Gastrocnemius medialis (tissue), 4 donors: Measurements from ENCODE around the gene SPEM1.

ENCODE experiments used
- POLR2A ChIP-seq, 2 donors: fragments of 450-650 bp; IDR thresholded peaks; one replicate each; pipeline ENCODE4 v1.6.1; 2017; ENCODE audit warnings: antibody characterized with exemption in 2 of 2, mild to moderate bottlenecking in 2 of 2, moderate library complexity in 2 of 2
- TF ChIP-seq, protein P1 (sequence below), 5 experiments: fragments of 450-650 bp in 3 of 5; fragments of 200-600 bp in 2 of 5; sonication (generic) in 2 of 5; IDR thresholded peaks in 4 of 5; conservative IDR thresholded peaks in 1 of 5; 1 replicate in 4 of 5; 2 replicates in 1 of 5; pipeline ENCODE4 v1.5.1; 2016 to 2019; ENCODE audit warnings: antibody characterized with exemption in 5 of 5, mild to moderate bottlenecking in 3 of 5, moderate library complexity in 3 of 5

DNA sequence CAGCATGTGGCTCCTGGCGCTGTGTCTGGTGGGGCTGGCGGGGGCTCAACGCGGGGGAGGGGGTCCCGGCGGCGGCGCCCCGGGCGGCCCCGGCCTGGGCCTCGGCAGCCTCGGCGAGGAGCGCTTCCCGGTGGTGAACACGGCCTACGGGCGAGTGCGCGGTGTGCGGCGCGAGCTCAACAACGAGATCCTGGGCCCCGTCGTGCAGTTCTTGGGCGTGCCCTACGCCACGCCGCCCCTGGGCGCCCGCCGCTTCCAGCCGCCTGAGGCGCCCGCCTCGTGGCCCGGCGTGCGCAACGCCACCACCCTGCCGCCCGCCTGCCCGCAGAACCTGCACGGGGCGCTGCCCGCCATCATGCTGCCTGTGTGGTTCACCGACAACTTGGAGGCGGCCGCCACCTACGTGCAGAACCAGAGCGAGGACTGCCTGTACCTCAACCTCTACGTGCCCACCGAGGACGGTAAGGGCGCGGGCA, 11.8 kb upstream of the SPEM1 start:
- TF ChIP-seq, protein P1, sequence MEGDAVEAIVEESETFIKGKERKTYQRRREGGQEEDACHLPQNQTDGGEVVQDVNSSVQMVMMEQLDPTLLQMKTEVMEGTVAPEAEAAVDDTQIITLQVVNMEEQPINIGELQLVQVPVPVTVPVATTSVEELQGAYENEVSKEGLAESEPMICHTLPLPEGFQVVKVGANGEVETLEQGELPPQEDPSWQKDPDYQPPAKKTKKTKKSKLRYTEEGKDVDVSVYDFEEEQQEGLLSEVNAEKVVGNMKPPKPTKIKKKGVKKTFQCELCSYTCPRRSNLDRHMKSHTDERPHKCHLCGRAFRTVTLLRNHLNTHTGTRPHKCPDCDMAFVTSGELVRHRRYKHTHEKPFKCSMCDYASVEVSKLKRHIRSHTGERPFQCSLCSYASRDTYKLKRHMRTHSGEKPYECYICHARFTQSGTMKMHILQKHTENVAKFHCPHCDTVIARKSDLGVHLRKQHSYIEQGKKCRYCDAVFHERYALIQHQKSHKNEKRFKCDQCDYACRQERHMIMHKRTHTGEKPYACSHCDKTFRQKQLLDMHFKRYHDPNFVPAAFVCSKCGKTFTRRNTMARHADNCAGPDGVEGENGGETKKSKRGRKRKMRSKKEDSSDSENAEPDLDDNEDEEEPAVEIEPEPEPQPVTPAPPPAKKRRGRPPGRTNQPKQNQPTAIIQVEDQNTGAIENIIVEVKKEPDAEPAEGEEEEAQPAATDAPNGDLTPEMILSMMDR (IDR thresholded peaks at IDR 0.05 in 4 of 5, conservative IDR thresholded peaks at IDR 0.05 in 1 of 5): no peak
- no peak for TF ChIP-seq POLR2A (IDR thresholded peaks at IDR 0.05)
